Smooth muscle cell (in vitro differentiated cells): ENCODE data around the gene RAMP3. TPM values are rescaled to one million over a fixed set of nuclear protein-coding genes. Genes with fewer than 3 reads are reported as not detected.

ENCODE experiments used
- DNase-seq: peaks from one replicate; lab custom pipeline; 2025; ENCODE audit not compliant: unreplicated experiment; lab: John Stamatoyannopoulos, UW
- H2AFZ ChIP-seq: fragments of 200-600 bp; sonication (generic); 2 replicates; pipeline ENCODE4 v1.6.0; 2016; ENCODE audit warnings: antibody characterized with exemption, low read depth, mild to moderate bottlenecking
- H3F3A ChIP-seq: fragments of 200-600 bp; sonication (generic); 2 replicates; pipeline ENCODE4 v1.6.0; 2017; ENCODE audit warnings: antibody characterized with exemption, low read depth
- H3K27ac ChIP-seq: fragments of 200-600 bp; sonication (generic); 2 replicates; pipeline ENCODE4 v1.5.1; 2016; ENCODE audit warnings: low read depth, mild to moderate bottlenecking
- H3K27me3 ChIP-seq: fragments of 200-600 bp; sonication (generic); 2 replicates; pipeline ENCODE4 v1.6.1; 2016; ENCODE audit warnings: low read depth, mild to moderate bottlenecking
- H3K36me3 ChIP-seq: fragments of 200-600 bp; sonication (generic); 2 replicates; pipeline ENCODE4 v1.5.1; 2016; ENCODE audit warnings: low read depth
- H3K4me1 ChIP-seq: fragments of 200-600 bp; sonication (generic); 2 replicates; pipeline ENCODE4 v1.5.1; 2016; ENCODE audit warnings: low read depth
- H3K4me2 ChIP-seq: fragments of 200-600 bp; sonication (generic); 2 replicates; pipeline ENCODE4 v1.6.0; 2016; ENCODE audit warnings: mild to moderate bottlenecking
- H3K4me3 ChIP-seq: fragments of 200-600 bp; sonication (generic); 2 replicates; pipeline ENCODE4 v1.5.1; 2016; ENCODE audit warnings: mild to moderate bottlenecking
- H3K79me2 ChIP-seq: fragments of 200-600 bp; sonication (generic); 2 replicates; pipeline ENCODE4 v1.6.0; 2016; ENCODE audit warnings: low read depth, mild to moderate bottlenecking
- H3K9ac ChIP-seq: fragments of 200-600 bp; sonication (generic); 2 replicates; pipeline ENCODE4 v1.6.0; 2016; ENCODE audit warnings: low read depth
- H3K9me3 ChIP-seq: fragments of 200-600 bp; sonication (generic); replicated peaks from 2 replicates; pipeline ENCODE4 v1.5.1; 2016; ENCODE audit warnings: low read depth
- H4K20me1 ChIP-seq: fragments of 200-600 bp; sonication (generic); 2 replicates; pipeline ENCODE4 v1.6.0; 2016; ENCODE audit warnings: low read depth
- CTCF ChIP-seq: fragments of 200-600 bp; sonication (generic); IDR thresholded peaks from 2 replicates; pipeline ENCODE4 v1.5.1; 2017; ENCODE audit warnings: borderline replicate concordance, mild to moderate bottlenecking, antibody characterized with exemption; ENCODE audit not compliant: insufficient read depth, poor library complexity, severe bottlenecking
- WGBS: methylation state at CpG from one replicate; pipeline ENCODE4 v1.1.7; 2016; ENCODE audit warnings: low lambda C conversion rate; 5-methylcytosine and 5-hydroxymethylcytosine counted together
- polyA plus RNA-seq: library from polyadenylated mRNA; unstranded; fragments of >200 nt; fragmentation: Nextera tagmentation; extraction: Ambion mirVana; gene quantifications from 2 replicates; pipeline ENCODE4 v1.2.1, GENCODE V29; 2016
- total RNA-seq: library from RNA; depleted of rRNA; stranded (reverse); fragments of >200 nt; gene quantifications from 2 replicates; pipeline ENCODE4 v1.2.3, GENCODE V29; 2014

The RAMP3 gene
- total and polyA plus RNA-seq, 2 experiments from 2014 or later = not detected

- DNase-seq = no peak
- WGBS = 88% methylated on average over 6 of the region's 6 CpGs
- Histone ChIP-seq H4K20me1 (no peaks in the 10 kb centered on the region), H3K9me3 (no peaks in the 10 kb centered on the region), H3K9ac (no peak overlapping the region), H2AFZ (no peak overlapping the region), H3K36me3 (no peaks in the 10 kb centered on the region), H3K27me3 (no peaks in the 10 kb centered on the region), H3K4me3 (no peak overlapping the region), H3K79me2 (no peaks in the 10 kb centered on the region), H3K27ac (no peak overlapping the region), H3K4me2 (no peak overlapping the region), H3K4me1 (no peaks in the 10 kb centered on the region), H3F3A (no peaks in the 10 kb centered on the region)
- no peak for TF ChIP-seq CTCF
Observed at GRCh38 chr7:45126201-45126600, 31.4 kb upstream of the RAMP3 start.

- no peaks in the 10 kb centered on the region for H3F3A ChIP-seq
- H3K4me1 ChIP-seq = no peaks in the 10 kb centered on the region
- no peak overlapping the region for H3K4me2 ChIP-seq
- H3K36me3 ChIP-seq = no peaks in the 10 kb centered on the region
- no peak for DNase-seq
- H4K20me1 ChIP-seq = no peaks in the 10 kb centered on the region
- H3K4me3 ChIP-seq = no peak overlapping the region
- no peak overlapping the region for H3K27ac ChIP-seq
- H3K9me3 ChIP-seq = no peaks in the 10 kb centered on the region
- no peak overlapping the region for H3K9ac ChIP-seq
- TF ChIP-seq CTCF = no peak
- no peaks in the 10 kb centered on the region for H3K27me3 ChIP-seq
- 94% methylated on average over 6 of the region's 6 CpGs for WGBS
- H3K79me2 ChIP-seq = no peaks in the 10 kb centered on the region
- H2AFZ ChIP-seq = no peak overlapping the region
Observed at GRCh38 chr7:45126920-45127319, 30.7 kb upstream of the RAMP3 start.

- 88% methylated on average over 15 of the region's 15 CpGs for WGBS
- H3K27ac ChIP-seq = no peak overlapping the region
- H3K4me3 ChIP-seq = no peak overlapping the region
- no peak for DNase-seq
- H3K4me1 ChIP-seq = no peaks in the 10 kb centered on the region
- no peaks in the 10 kb centered on the region for H3K9me3 ChIP-seq
- H3F3A ChIP-seq = no peaks in the 10 kb centered on the region
- no peaks in the 10 kb centered on the region for H4K20me1 ChIP-seq
- H3K4me2 ChIP-seq = no peak overlapping the region
- H3K9ac ChIP-seq = no peak overlapping the region
- H2AFZ ChIP-seq = no peak overlapping the region
- H3K36me3 ChIP-seq = no peaks in the 10 kb centered on the region
- no peaks in the 10 kb centered on the region for H3K79me2 ChIP-seq
- H3K27me3 ChIP-seq = no peaks in the 10 kb centered on the region
- no peak for TF ChIP-seq CTCF
Observed at GRCh38 chr7:45129181-45129800, 28.3 kb upstream of the RAMP3 start.

GRCh38 chr7:45129906-45130305 is 27.7 kb upstream of the RAMP3 start:
- Histone ChIP-seq H3K4me1 (no peaks in the 10 kb centered on the region), H3K4me3 (no peak overlapping the region), H3F3A (no peaks in the 10 kb centered on the region), H3K27me3 (no peaks in the 10 kb centered on the region), H3K4me2 (no peak overlapping the region), H3K9me3 (no peaks in the 10 kb centered on the region), H3K79me2 (no peaks in the 10 kb centered on the region), H2AFZ (no peak overlapping the region), H3K36me3 (no peaks in the 10 kb centered on the region), H4K20me1 (no peaks in the 10 kb centered on the region), H3K27ac (no peak overlapping the region), H3K9ac (no peak overlapping the region)
- no peak for TF ChIP-seq CTCF
- DNase-seq = no peak
- 80% methylated on average over 10 of the region's 12 CpGs for WGBS
